Loucy (cell line): ENCODE results near the gene NELFB.

Experiments used
- H2AFZ ChIP-seq: fragments of 200-600 bp; sonication (generic); 2 replicates; pipeline ENCODE4 v1.6.0; 2016; ENCODE audit warnings: antibody characterized with exemption, mild to moderate bottlenecking, low read length, moderate library complexity
- H3F3A ChIP-seq: fragments of 200-600 bp; 2 replicates; pipeline ENCODE4 v1.6.0; 2016; ENCODE audit warnings: antibody characterized with exemption, low read depth, mild to moderate bottlenecking
- H3K27me3 ChIP-seq: fragments of 200-600 bp; sonication (generic); 2 replicates; pipeline ENCODE4 v1.6.1; 2014; ENCODE audit warnings: low read length, mild to moderate bottlenecking; ENCODE audit not compliant: insufficient read depth, poor library complexity, severe bottlenecking
- H3K36me3 ChIP-seq: fragments of 200-600 bp; sonication (generic); 2 replicates; pipeline ENCODE4 v1.6.1; 2016; ENCODE audit warnings: low read length; ENCODE audit not compliant: insufficient read depth
- H3K4me1 ChIP-seq: fragments of 200-600 bp; sonication (generic); 2 replicates; pipeline ENCODE4 v1.5.1; 2014; ENCODE audit warnings: low read length, mild to moderate bottlenecking; ENCODE audit not compliant: insufficient read depth, poor library complexity, severe bottlenecking
- H3K4me2 ChIP-seq: fragments of 200-600 bp; sonication (generic); 2 replicates; pipeline ENCODE4 v1.6.0; 2014; ENCODE audit warnings: antibody characterized with exemption, low read length, low read depth, mild to moderate bottlenecking; ENCODE audit not compliant: poor library complexity, severe bottlenecking
- H3K4me3 ChIP-seq: fragments of 200-600 bp; sonication (generic); 2 replicates; pipeline ENCODE4 v1.5.1; 2014; ENCODE audit warnings: low read length, mild to moderate bottlenecking, mixed read lengths; ENCODE audit not compliant: poor library complexity, severe bottlenecking
- H3K79me2 ChIP-seq: fragments of 200-600 bp; sonication (generic); 2 replicates; pipeline ENCODE4 v1.6.1; 2014; ENCODE audit warnings: low read length; ENCODE audit not compliant: insufficient read depth
- H3K9ac ChIP-seq: fragments of 200-600 bp; sonication (generic); 2 replicates; pipeline ENCODE4 v1.6.0; 2014; ENCODE audit warnings: mild to moderate bottlenecking, low read depth, low read length, moderate library complexity; ENCODE audit not compliant: poor library complexity, severe bottlenecking
- H3K9me2 ChIP-seq: fragments of 200-600 bp; sonication (generic); replicated peaks from 2 replicates; pipeline ENCODE4 v1.6.1; 2016; ENCODE audit warnings: low read depth, low read length, mixed read lengths
- H3K9me3 ChIP-seq: fragments of 200-600 bp; sonication (generic); 2 replicates; pipeline ENCODE4 v1.6.1; 2014; ENCODE audit warnings: mild to moderate bottlenecking, antibody characterized with exemption, low read length, low read depth; ENCODE audit not compliant: insufficient read depth
- H4K20me1 ChIP-seq: fragments of 200-600 bp; sonication (generic); 2 replicates; pipeline ENCODE4 v1.6.0; 2014; ENCODE audit warnings: antibody characterized with exemption, low read length, mild to moderate bottlenecking; ENCODE audit not compliant: insufficient read depth, poor library complexity, severe bottlenecking
- CTCF ChIP-seq: fragments of 200-600 bp; sonication (generic); conservative IDR thresholded peaks from 2 replicates; pipeline ENCODE4 v1.5.1; 2014; ENCODE audit warnings: mild to moderate bottlenecking, antibody characterized with exemption, low read length
- EZH2phosphoT487 ChIP-seq: fragments of 200-600 bp; IDR thresholded peaks from 2 replicates; pipeline ENCODE4 v1.6.1; 2018; ENCODE audit warnings: antibody characterized with exemption, mild to moderate bottlenecking, moderate library complexity, borderline replicate concordance

NELFB gene

GRCh38 chr9:137227853-137228505 is 27.1 kb upstream of the NELFB start:
- no peaks in the 10 kb centered on the region for H3K27me3 ChIP-seq
- H3K4me1 ChIP-seq = peaks cover 16% of the 10 kb centered on the region
- no peaks in the 10 kb centered on the region for H3K9me2 ChIP-seq
- TF ChIP-seq EZH2phosphoT487 (no peak), CTCF (no peak)
- no peak overlapping the region for H3K4me2 ChIP-seq
- H4K20me1 ChIP-seq = no peaks in the 10 kb centered on the region
- no peak overlapping the region for H2AFZ ChIP-seq
- no peak overlapping the region for H3K9ac ChIP-seq
- no peaks in the 10 kb centered on the region for H3K79me2 ChIP-seq
- H3K36me3 ChIP-seq = no peaks in the 10 kb centered on the region
- no peaks in the 10 kb centered on the region for H3K9me3 ChIP-seq
- H3F3A ChIP-seq = no peaks in the 10 kb centered on the region
- no peak overlapping the region for H3K4me3 ChIP-seq

DNA sequence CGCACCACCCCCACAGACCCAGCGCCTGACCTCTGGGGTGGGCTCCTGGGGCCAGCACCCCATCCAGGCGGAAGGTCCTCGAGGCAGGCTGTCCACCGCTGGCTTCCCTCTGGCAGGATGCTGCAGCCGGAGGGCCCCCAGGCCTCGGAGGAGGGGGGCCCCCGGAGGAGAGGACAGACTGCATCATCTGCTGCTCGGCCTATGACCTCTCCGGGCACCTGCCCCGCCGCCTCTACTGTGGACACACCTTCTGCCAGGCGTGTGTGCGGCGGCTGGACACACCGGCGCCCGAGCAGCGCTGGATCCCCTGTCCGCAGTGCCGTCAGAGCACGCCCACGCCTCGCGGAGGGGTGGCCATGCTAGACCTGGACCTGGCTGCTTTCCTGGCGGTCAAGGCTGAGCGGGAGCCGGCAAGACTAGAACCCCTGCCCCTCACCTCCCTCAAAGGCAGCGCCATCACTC is 26.6 kb upstream of the NELFB start:
- no peaks in the 10 kb centered on the region for H3K9me3 ChIP-seq
- H3K36me3 ChIP-seq = no peaks in the 10 kb centered on the region
- no peaks in the 10 kb centered on the region for H3K79me2 ChIP-seq
- no peak overlapping the region for H2AFZ ChIP-seq
- no peaks in the 10 kb centered on the region for H3K9me2 ChIP-seq
- no peak for TF ChIP-seq EZH2phosphoT487
- no peak for TF ChIP-seq CTCF
- H3F3A ChIP-seq = no peaks in the 10 kb centered on the region
- H3K9ac ChIP-seq = no peak overlapping the region
- H3K4me3 ChIP-seq = no peak overlapping the region
- H3K4me1 ChIP-seq = peaks cover 15% of the 10 kb centered on the region
- H4K20me1 ChIP-seq = no peaks in the 10 kb centered on the region
- H3K4me2 ChIP-seq = no peak overlapping the region
- no peaks in the 10 kb centered on the region for H3K27me3 ChIP-seq

- no peaks in the 10 kb centered on the region for H4K20me1 ChIP-seq
- no peaks in the 10 kb centered on the region for H3K9me2 ChIP-seq
- no peaks in the 10 kb centered on the region for H3K27me3 ChIP-seq
- no peak overlapping the region for H2AFZ ChIP-seq
- no peak overlapping the region for H3K4me2 ChIP-seq
- no peaks in the 10 kb centered on the region for H3F3A ChIP-seq
- H3K4me1 ChIP-seq = peaks cover 9% of the 10 kb centered on the region
- no peaks in the 10 kb centered on the region for H3K9me3 ChIP-seq
- H3K79me2 ChIP-seq = no peaks in the 10 kb centered on the region
- H3K9ac ChIP-seq = no peak overlapping the region
- no peaks in the 10 kb centered on the region for H3K36me3 ChIP-seq
- no peak overlapping the region for H3K4me3 ChIP-seq
- no peak for TF ChIP-seq CTCF
- no peak for TF ChIP-seq EZH2phosphoT487
These were observed 25.9 kb upstream of the NELFB start for GRCh38 chr9:137228968-137229896.
